ENCODE results near the gene HOOK2. TPM values are rescaled to one million over a fixed set of nuclear protein-coding genes. Genes with fewer than 3 reads are reported as not detected.
A peak's percentile ranks its signal among the peaks of the same experiment; 100 is the strongest.

Gene HOOK2
- total and polyA plus RNA-seq, 2 of the 13 experiments (the other 11 are each of a cell fraction or from before 2014, with no cell fraction given) = 9.2 to 12.9 TPM

DNA sequence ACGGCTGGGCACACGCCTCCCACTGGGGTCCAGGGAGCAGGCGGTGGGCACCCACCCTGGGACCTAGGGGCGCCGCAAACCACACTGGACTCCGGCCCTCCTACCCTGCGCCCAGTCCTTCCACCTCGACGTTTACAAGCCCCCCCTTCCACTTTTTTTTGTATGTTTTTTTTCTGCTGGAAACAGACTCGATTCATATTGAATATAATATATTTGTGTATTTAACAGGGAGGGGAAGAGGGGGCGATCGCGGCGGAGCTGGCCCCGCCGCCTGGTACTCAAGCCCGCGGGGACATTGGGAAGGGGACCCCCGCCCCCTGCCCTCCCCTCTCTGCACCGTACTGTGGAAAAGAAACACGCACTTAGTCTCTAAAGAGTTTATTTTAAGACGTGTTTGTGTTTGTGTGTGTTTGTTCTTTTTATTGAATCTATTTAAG, 17.5 kb upstream of the HOOK2 start (continued):
- TF ChIP-seq, protein P1, sequence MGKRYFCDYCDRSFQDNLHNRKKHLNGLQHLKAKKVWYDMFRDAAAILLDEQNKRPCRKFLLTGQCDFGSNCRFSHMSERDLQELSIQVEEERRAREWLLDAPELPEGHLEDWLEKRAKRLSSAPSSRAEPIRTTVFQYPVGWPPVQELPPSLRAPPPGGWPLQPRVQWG (CRISPR knock-in tag; IDR thresholded peaks at IDR 0.05; ENCODE audit: borderline replicate concordance, low read depth) = no peak
- TF ChIP-seq HMG20A (CRISPR knock-in tag; IDR thresholded peaks at IDR 0.05; ENCODE audit: borderline replicate concordance) (0 out of 2 replicates have a peak, but pooled peaks have one; percentile 5), AGO1 (IDR thresholded peaks at IDR 0.05; ENCODE audit: low read depth, low read length, poor library complexity, severe bottlenecking) (no peak), AHR (CRISPR knock-in tag; IDR thresholded peaks at IDR 0.05) (no peak), KDM5B (CRISPR knock-in tag; IDR thresholded peaks at IDR 0.05; ENCODE audit: borderline replicate concordance) (peak; percentile 5; the same call in 1 of the 2 replicates), ZMYM3 (CRISPR knock-in tag; IDR thresholded peaks at IDR 0.05) (0 out of 2 replicates have a peak, but pooled peaks have one; percentile 5), ZNF83 (CRISPR knock-in tag; IDR thresholded peaks at IDR 0.05; ENCODE audit: borderline replicate concordance) (0 out of 2 replicates have a peak, but pooled peaks have one; percentile 7), SNRNP70 (IDR thresholded peaks at IDR 0.05; ENCODE audit: low read depth, low read length) (no peak), ELF4 (CRISPR knock-in tag; IDR thresholded peaks at IDR 0.05; ENCODE audit: borderline replicate concordance) (no peak), ZNF225 (CRISPR knock-in tag; IDR thresholded peaks at IDR 0.05) (no peak), MIER3 (CRISPR knock-in tag; IDR thresholded peaks at IDR 0.05; ENCODE audit: borderline replicate concordance) (0 out of 2 replicates have a peak, but pooled peaks have one; percentile 0), FOXJ3 (CRISPR knock-in tag; IDR thresholded peaks at IDR 0.05; ENCODE audit: borderline replicate concordance) (no peak), ZNF441 (CRISPR knock-in tag; IDR thresholded peaks at IDR 0.05; ENCODE audit: borderline replicate concordance) (0 out of 2 replicates have a peak, but pooled peaks have one; percentile 8), ZSCAN30 (CRISPR knock-in tag; IDR thresholded peaks at IDR 0.05) (no peak), SMYD3 (CRISPR knock-in tag; IDR thresholded peaks at IDR 0.05) (no peak), SUZ12 (IDR thresholded peaks at IDR 0.05; ENCODE audit: low read depth, low read length) (no peak), SIN3A (IDR thresholded peaks at IDR 0.05; ENCODE audit: borderline replicate concordance, low read depth, low read length) (no peak)
- TF ChIP-seq, protein P2, sequence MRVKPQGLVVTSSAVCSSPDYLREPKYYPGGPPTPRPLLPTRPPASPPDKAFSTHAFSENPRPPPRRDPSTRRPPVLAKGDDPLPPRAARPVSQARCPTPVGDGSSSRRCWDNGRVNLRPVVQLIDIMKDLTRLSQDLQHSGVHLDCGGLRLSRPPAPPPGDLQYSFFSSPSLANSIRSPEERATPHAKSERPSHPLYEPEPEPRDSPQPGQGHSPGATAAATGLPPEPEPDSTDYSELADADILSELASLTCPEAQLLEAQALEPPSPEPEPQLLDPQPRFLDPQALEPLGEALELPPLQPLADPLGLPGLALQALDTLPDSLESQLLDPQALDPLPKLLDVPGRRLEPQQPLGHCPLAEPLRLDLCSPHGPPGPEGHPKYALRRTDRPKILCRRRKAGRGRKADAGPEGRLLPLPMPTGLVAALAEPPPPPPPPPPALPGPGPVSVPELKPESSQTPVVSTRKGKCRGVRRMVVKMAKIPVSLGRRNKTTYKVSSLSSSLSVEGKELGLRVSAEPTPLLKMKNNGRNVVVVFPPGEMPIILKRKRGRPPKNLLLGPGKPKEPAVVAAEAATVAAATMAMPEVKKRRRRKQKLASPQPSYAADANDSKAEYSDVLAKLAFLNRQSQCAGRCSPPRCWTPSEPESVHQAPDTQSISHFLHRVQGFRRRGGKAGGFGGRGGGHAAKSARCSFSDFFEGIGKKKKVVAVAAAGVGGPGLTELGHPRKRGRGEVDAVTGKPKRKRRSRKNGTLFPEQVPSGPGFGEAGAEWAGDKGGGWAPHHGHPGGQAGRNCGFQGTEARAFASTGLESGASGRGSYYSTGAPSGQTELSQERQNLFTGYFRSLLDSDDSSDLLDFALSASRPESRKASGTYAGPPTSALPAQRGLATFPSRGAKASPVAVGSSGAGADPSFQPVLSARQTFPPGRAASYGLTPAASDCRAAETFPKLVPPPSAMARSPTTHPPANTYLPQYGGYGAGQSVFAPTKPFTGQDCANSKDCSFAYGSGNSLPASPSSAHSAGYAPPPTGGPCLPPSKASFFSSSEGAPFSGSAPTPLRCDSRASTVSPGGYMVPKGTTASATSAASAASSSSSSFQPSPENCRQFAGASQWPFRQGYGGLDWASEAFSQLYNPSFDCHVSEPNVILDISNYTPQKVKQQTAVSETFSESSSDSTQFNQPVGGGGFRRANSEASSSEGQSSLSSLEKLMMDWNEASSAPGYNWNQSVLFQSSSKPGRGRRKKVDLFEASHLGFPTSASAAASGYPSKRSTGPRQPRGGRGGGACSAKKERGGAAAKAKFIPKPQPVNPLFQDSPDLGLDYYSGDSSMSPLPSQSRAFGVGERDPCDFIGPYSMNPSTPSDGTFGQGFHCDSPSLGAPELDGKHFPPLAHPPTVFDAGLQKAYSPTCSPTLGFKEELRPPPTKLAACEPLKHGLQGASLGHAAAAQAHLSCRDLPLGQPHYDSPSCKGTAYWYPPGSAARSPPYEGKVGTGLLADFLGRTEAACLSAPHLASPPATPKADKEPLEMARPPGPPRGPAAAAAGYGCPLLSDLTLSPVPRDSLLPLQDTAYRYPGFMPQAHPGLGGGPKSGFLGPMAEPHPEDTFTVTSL (CRISPR knock-in tag; IDR thresholded peaks at IDR 0.05; ENCODE audit: borderline replicate concordance) = 0 out of 2 replicates have a peak, but pooled peaks have one; percentile 2
- TF ChIP-seq, protein P3, sequence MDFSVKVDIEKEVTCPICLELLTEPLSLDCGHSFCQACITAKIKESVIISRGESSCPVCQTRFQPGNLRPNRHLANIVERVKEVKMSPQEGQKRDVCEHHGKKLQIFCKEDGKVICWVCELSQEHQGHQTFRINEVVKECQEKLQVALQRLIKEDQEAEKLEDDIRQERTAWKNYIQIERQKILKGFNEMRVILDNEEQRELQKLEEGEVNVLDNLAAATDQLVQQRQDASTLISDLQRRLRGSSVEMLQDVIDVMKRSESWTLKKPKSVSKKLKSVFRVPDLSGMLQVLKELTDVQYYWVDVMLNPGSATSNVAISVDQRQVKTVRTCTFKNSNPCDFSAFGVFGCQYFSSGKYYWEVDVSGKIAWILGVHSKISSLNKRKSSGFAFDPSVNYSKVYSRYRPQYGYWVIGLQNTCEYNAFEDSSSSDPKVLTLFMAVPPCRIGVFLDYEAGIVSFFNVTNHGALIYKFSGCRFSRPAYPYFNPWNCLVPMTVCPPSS (IDR thresholded peaks at IDR 0.05) = no peak
- TF ChIP-seq, protein P4, sequence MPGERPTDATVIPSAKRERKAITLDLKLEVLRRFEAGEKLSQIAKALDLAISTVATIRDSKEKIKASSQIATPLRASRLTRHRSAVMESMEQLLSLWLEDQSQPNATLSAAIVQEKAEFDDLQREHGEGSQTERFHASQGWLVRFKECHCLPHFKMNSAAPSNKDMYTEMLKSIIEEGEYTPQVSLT (CRISPR knock-in tag; IDR thresholded peaks at IDR 0.05; ENCODE audit: borderline replicate concordance, low read depth) = no peak

All from HepG2 (cell line).